WERI-Rb-1 (cell line): Measurements from ENCODE around the gene SMARCA4.

Experiments used
- DNase-seq: peaks from one replicate; pipeline ENCODE4 v3.0.0-alpha.2; 2020
- H3K27ac ChIP-seq: fragments of 250-450 bp; sonication (Bioruptor Pico); 2 replicates; pipeline ENCODE4 v1.5.1; 2020; ENCODE audit warnings: mild to moderate bottlenecking, moderate library complexity
- H3K27me3 ChIP-seq: fragments of 250-450 bp; sonication (Bioruptor Pico); 2 replicates; pipeline ENCODE4 v1.5.1; 2021; ENCODE audit warnings: mild to moderate bottlenecking, low read depth, moderate library complexity; ENCODE audit not compliant: insufficient read depth, severe bottlenecking
- H3K36me3 ChIP-seq: fragments of 250-450 bp; sonication (Bioruptor Pico); 2 replicates; pipeline ENCODE4 v1.5.1; 2020; ENCODE audit warnings: mild to moderate bottlenecking, moderate library complexity
- H3K4me3 ChIP-seq: 2 replicates; pipeline ENCODE4 v1.5.1; 2011; ENCODE audit warnings: low read depth, mild to moderate bottlenecking, control low read depth, low read length
- H3K9me3 ChIP-seq: fragments of 250-450 bp; sonication (Bioruptor Pico); 2 replicates; pipeline ENCODE4 v1.5.1; 2021; ENCODE audit warnings: mild to moderate bottlenecking, moderate library complexity; ENCODE audit not compliant: severe bottlenecking
- TF ChIP-seq, protein P1 (sequence below): IDR thresholded peaks from 2 replicates; pipeline ENCODE4 v1.5.1; 2011; ENCODE audit warnings: low read depth, mild to moderate bottlenecking, control low read depth, inconsistent platforms, low read length

SMARCA4 gene

DNA sequence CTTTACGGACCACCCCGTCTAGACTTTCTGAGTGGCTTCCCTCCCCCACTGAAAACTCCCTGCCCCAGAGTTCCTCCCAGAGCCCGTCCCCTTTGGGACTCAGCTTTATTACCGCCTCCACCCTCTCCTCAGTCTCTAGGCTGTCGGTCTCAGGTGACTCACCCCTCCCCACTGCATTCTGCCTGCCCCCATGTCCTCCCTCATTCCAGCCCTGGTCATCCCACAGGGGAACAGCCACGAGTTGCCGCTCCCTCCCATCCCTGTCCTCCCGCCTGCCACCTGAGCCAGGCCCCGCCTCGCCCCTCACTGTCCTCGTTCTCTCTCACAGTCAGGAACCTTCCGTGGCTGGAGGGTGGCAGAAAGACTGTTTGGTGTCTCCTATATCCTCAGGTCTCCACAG is 57.3 kb downstream of the SMARCA4 start:
- DNase-seq: no peak
- Histone ChIP-seq H3K9me3 (no peaks in the 10 kb centered on the region), H3K4me3 (no peak overlapping the region), H3K27ac (no peak overlapping the region), H3K36me3 (peaks cover 98% of the 10 kb centered on the region), H3K27me3 (no peaks in the 10 kb centered on the region)
- TF ChIP-seq, protein P1, sequence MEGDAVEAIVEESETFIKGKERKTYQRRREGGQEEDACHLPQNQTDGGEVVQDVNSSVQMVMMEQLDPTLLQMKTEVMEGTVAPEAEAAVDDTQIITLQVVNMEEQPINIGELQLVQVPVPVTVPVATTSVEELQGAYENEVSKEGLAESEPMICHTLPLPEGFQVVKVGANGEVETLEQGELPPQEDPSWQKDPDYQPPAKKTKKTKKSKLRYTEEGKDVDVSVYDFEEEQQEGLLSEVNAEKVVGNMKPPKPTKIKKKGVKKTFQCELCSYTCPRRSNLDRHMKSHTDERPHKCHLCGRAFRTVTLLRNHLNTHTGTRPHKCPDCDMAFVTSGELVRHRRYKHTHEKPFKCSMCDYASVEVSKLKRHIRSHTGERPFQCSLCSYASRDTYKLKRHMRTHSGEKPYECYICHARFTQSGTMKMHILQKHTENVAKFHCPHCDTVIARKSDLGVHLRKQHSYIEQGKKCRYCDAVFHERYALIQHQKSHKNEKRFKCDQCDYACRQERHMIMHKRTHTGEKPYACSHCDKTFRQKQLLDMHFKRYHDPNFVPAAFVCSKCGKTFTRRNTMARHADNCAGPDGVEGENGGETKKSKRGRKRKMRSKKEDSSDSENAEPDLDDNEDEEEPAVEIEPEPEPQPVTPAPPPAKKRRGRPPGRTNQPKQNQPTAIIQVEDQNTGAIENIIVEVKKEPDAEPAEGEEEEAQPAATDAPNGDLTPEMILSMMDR: no peak

DNA sequence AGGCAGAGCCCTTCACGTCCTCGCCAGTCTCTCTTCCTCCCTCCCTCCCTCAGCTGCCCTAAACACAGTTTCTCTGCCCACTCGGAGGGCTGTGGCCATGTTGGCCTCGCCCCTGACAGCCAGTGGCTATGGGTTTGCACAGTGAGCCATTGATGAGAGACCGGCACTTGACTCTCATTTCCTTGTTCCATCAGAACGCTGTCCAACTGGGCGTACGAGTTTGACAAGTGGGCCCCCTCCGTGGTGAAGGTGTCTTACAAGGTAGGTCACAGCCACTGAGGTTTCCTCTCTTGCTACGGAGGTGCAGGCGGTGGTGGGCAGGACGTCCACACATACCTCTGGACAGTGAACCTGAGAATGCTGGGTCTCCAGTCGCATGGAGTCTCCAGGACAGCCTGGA is 57.9 kb downstream of the SMARCA4 start:
- H3K27ac ChIP-seq: no peak overlapping the region
- TF ChIP-seq, protein P1: no peak
- peaks cover 98% of the 10 kb centered on the region for H3K36me3 ChIP-seq
- no peak overlapping the region for H3K4me3 ChIP-seq
- no peaks in the 10 kb centered on the region for H3K27me3 ChIP-seq
- H3K9me3 ChIP-seq: no peaks in the 10 kb centered on the region
- no peak for DNase-seq

DNA sequence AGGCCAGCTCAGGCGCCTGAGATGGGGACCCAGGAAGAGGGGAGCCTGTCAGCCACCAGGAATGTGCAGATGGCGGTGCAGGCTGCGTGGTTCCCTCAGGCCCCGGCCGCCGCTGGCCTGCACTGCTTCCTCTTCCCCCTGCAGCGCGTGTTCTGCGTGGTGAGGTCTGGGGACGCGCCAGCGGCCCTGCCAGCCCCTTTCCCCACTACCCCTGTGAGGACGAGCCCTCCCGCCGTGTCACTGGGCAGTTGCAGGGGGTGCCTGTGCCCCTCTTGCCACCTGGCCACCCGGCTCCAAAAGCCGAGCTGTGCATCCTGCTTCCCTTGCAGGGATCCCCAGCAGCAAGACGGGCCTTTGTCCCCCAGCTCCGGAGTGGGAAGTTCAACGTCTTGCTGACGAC is 58.4 kb downstream of the SMARCA4 start:
- Histone ChIP-seq H3K27ac (no peak overlapping the region), H3K9me3 (no peaks in the 10 kb centered on the region), H3K4me3 (no peak overlapping the region), H3K36me3 (peaks cover 98% of the 10 kb centered on the region), H3K27me3 (no peaks in the 10 kb centered on the region)
- TF ChIP-seq, protein P1: no peak
- no peak for DNase-seq

DNA sequence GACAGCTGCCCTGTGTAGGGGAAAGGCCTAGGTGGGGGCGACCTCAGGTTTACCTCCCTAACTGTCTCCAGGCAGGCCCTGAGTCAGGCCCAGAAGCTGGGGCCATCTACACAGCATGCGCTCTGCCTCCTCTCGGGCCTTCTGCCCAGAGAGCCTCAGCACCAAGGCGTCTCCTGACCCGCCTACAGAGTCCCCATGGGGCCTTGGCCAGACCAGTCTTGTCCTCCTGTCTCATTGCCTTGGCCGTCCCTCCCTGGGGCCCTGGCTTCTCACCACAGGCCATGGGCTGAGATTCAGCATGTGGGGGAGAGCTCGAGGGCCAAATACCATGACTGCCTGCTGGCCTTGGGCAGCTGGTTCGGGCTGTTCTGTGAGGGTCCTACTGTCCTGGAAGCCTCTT is 59.0 kb downstream of the SMARCA4 start:
- no peak for DNase-seq
- H3K4me3 ChIP-seq: no peak overlapping the region
- TF ChIP-seq, protein P1: no peak
- no peak overlapping the region for H3K27ac ChIP-seq
- H3K27me3 ChIP-seq: no peaks in the 10 kb centered on the region
- peaks cover 98% of the 10 kb centered on the region for H3K36me3 ChIP-seq
- no peaks in the 10 kb centered on the region for H3K9me3 ChIP-seq

DNA sequence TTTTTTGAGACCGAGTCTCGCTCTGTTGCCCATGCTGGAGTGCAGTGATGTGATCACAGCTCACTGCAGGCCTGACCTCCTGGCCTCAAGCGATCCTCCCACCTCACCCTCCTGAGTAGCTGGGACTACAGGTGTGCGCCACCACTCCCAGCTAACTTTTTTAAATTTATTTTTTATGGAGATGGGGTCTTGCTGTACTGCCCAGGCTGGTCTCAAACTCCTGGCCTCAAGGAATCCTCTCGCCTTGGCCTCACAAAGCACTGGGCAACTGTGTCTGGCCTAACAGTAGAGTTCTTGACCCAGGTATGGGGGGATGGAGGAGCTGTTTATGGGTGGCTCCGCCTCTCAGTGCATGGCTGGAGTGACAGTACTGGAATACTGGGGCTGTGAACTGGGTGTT is 59.6 kb downstream of the SMARCA4 start:
- H3K27ac ChIP-seq: no peak overlapping the region
- no peak for DNase-seq
- no peaks in the 10 kb centered on the region for H3K9me3 ChIP-seq
- TF ChIP-seq, protein P1: no peak
- peaks cover 96% of the 10 kb centered on the region for H3K36me3 ChIP-seq
- no peak overlapping the region for H3K4me3 ChIP-seq
- no peaks in the 10 kb centered on the region for H3K27me3 ChIP-seq

DNA sequence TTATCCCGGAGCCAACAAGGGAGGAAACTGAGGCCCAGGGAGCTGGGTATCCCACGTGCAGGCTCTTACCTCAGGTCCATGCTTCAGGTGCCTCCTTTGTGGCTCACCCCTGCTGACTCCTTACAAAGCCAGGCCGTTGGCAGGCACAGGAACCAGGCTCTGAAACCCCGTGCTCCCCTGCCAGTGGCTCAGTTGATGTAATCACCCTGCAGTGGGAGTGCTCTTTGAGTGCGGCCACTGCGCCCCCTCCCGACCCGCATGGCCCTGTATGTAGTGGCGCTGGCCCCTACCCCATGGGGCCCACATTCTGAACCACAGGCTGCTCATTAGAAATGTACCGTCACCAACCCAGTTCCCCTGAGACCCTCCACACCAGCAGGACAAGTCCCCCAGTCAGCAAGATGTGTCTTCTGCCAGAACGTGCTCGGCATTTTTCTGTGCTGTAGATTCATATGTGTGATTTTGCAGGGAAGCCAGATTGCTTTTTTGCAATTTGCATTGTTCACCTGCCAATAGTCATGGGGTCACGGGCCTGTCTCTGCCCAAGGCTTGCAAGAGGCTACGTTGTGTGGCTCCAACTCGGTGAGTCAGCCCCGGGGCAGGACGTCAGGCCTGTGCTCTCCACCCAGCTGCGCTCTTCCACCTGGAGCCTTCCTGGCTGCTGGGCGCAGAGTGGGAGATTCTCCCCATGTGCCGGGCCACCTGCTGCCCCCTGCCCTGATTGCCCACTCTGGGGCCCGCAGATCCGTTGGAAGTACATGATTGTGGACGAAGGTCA is 60.3 kb downstream of the SMARCA4 start:
- TF ChIP-seq, protein P1: no peak
- no peak overlapping the region for H3K27ac ChIP-seq
- H3K4me3 ChIP-seq: no peak overlapping the region
- DNase-seq: no peak
- H3K9me3 ChIP-seq: no peaks in the 10 kb centered on the region
- H3K27me3 ChIP-seq: no peaks in the 10 kb centered on the region
- H3K36me3 ChIP-seq: peaks cover 96% of the 10 kb centered on the region
